Lung (tissue), 12 donors: ENCODE results near the gene KIF2C. TPM values are rescaled to one million over a fixed set of nuclear protein-coding genes. Genes with fewer than 3 reads are reported as not detected.
"Not testable (repeated sequence)": the region's sequence is repeated elsewhere in the genome, so short reads cannot be mapped to it uniquely, and the experiment has no call there.

Experiments
- ATAC-seq: fragments of 200-7000 bp; cut with Tn5 transposase; one replicate; pipeline ENCODE4 v1.9.1; 2020; ENCODE audit warnings: moderate number of reproducible peaks; ENCODE audit not compliant: insufficient read depth, low FRiP score
- DNase-seq, 3 donors: peaks; one replicate each; pipeline ENCODE4 v3.0.0-alpha.2; 2013 to 2017
- H3K27ac ChIP-seq, 2 donors: one replicate each; pipeline ENCODE4 v1.5.1; 2013; ENCODE audit warnings: mild to moderate bottlenecking in 2 of 2, moderate library complexity in 2 of 2, control low read depth in 1 of 2, inconsistent platforms in 1 of 2, low read depth in 1 of 2, low read length in 1 of 2
- H3K27me3 ChIP-seq, 3 donors: one replicate each; pipeline ENCODE4 v1.5.1; 2013; ENCODE audit warnings: low read length in 2 of 3; ENCODE audit not compliant: control insufficient read depth in 3 of 3, insufficient read depth in 3 of 3
- H3K36me3 ChIP-seq, 4 donors: one replicate each; pipeline ENCODE4 v1.5.1; 2013; ENCODE audit warnings: low read length in 4 of 4, mild to moderate bottlenecking in 1 of 4, moderate library complexity in 1 of 4; ENCODE audit not compliant: control insufficient read depth in 4 of 4, insufficient read depth in 4 of 4
- H3K4me1 ChIP-seq, 5 donors: one replicate each; pipeline ENCODE4 v1.5.1; 2013; ENCODE audit warnings: low read length in 5 of 5, mild to moderate bottlenecking in 2 of 5, moderate library complexity in 1 of 5; ENCODE audit not compliant: control insufficient read depth in 5 of 5, insufficient read depth in 5 of 5
- H3K4me3 ChIP-seq: one replicate; pipeline ENCODE4 v1.5.1; 2013; ENCODE audit warnings: mild to moderate bottlenecking, control low read depth, moderate library complexity
- H3K9ac ChIP-seq, 2 donors: one replicate each; pipeline ENCODE4 v1.5.1; 2013; ENCODE audit warnings: low read length in 2 of 2, control low read depth in 1 of 2; ENCODE audit not compliant: insufficient read depth in 1 of 2
- H3K9me3 ChIP-seq, 4 donors: one replicate each; pipeline ENCODE4 v1.5.1; 2013; ENCODE audit warnings: low read length in 3 of 4, mild to moderate bottlenecking in 1 of 4, moderate library complexity in 1 of 4; ENCODE audit not compliant: control insufficient read depth in 4 of 4, insufficient read depth in 3 of 4
- WGBS, 2 donors: extraction: QIAGEN DNeasy Blood & Tissue Kit; methylation state at CpG; one replicate each; pipeline ENCODE4 v1.1.7; 2013; 5-methylcytosine and 5-hydroxymethylcytosine counted together
- polyA plus RNA-seq, 2 donors: library from polyadenylated mRNA; stranded (reverse); fragments of 200-250 nt; gene quantifications; one replicate each; pipeline ENCODE4 v1.2.1, GENCODE V29; 2013
- total RNA-seq, 2 donors: library from RNA; depleted of rRNA in 1 of 2; stranded (reverse); fragments of >200 nt in 1 of 2; gene quantifications; one replicate each; pipeline ENCODE4 v1.2.1, GENCODE V29; 2014 to 2021
- TF ChIP-seq, protein P1 (sequence below): IDR thresholded peaks from 2 replicates; pipeline ENCODE4 v1.5.1; 2012; ENCODE audit warnings: mild to moderate bottlenecking; ENCODE audit errors: control extremely low read depth, extremely low read depth
- donor health status: control.
- donor health status: control.
- donor health status: Bipolar disorder and iron deficiency.
- donor health status: healthy.
- donor health status: DM: yes; HTN: yes; CAD: no.

The KIF2C gene
- total and polyA plus RNA-seq, 4 donors = 1.5 to 3.5 (median 2.1) TPM

DNA sequence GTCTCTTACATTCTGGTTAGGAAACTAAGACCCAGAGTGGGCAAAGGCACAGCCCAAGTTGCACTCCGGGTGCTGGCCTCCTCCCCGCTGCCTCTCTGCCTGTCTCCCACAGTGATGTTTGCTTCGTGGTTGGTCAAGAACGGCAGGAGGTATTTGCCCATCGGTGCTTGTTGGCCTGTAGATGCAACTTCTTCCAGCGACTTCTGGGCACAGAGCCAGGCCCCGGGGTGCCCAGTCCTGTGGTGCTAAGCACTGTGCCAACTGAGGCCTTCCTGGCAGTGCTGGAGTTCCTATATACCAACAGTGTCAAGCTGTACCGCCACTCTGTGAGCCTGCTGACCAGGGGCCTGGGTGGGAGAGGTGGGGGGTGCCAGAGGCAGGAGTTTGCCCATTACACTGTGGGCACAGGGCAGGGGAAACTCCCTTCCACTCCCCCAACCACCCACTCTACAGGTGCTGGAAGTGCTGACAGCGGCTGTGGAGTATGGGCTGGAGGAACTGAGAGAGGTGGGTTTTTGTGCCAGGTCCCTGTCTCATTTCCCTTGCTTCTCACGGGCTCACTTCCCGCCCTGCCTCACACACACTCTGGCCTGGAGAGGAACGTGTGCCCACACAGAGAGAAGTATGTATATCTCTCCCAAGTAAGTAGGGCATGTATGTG lies 70.6 kb downstream of the KIF2C start:
- peak overlapping the region in 1 of 2 donors; percentile 81 for H3K9ac ChIP-seq

DNA sequence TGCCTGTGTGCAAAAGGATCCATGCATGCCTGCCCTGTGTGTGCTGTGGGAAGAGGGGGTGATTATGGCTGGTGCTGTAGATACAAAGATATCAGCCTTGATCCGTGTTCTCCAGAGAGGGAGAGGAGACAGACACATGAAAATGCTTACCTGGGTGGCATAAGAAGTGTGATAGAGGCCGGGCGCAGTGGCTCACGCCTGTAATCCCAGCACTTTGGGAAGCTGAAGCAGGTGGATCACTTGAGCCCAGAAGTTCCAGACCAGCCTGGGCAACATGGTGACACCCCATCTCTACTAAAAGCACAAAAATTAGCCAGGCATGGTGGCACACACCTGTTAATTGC lies 71.1 kb downstream of the KIF2C start:
- Histone ChIP-seq H3K27ac (peak overlapping the region in 1 of 2 donors; percentile 100), H3K9ac (peak overlapping the region in 1 of 2 donors; percentile 52), H3K36me3 (peaks cover 0 to 10% (median 0%) of the 10 kb centered on the region in 4 donors), H3K4me1 (peaks cover 13 to 58% (median 50%) of the 10 kb centered on the region in 5 donors)
- H3K4me3 ChIP-seq, DNase-seq, H3K27me3 ChIP-seq, ATAC-seq, H3K9me3 ChIP-seq: not testable (repeated sequence)
- WGBS, 2 donors = 86 to 89% methylated on average over 4 of the region's 4 CpGs

More for the DNA sequence above, 70.6 kb downstream of the KIF2C start:
- TF ChIP-seq, protein P1, sequence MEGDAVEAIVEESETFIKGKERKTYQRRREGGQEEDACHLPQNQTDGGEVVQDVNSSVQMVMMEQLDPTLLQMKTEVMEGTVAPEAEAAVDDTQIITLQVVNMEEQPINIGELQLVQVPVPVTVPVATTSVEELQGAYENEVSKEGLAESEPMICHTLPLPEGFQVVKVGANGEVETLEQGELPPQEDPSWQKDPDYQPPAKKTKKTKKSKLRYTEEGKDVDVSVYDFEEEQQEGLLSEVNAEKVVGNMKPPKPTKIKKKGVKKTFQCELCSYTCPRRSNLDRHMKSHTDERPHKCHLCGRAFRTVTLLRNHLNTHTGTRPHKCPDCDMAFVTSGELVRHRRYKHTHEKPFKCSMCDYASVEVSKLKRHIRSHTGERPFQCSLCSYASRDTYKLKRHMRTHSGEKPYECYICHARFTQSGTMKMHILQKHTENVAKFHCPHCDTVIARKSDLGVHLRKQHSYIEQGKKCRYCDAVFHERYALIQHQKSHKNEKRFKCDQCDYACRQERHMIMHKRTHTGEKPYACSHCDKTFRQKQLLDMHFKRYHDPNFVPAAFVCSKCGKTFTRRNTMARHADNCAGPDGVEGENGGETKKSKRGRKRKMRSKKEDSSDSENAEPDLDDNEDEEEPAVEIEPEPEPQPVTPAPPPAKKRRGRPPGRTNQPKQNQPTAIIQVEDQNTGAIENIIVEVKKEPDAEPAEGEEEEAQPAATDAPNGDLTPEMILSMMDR = no peak
- Histone ChIP-seq H3K36me3 (peaks cover 0 to 15% (median 1%) of the 10 kb centered on the region in 4 donors), H3K4me3 (no peak overlapping the region), H3K27me3 (no peaks in the 10 kb centered on the region), H3K4me1 (peaks cover 13 to 60% (median 50%) of the 10 kb centered on the region in 5 donors), H3K9me3 (no peaks in the 10 kb centered on the region), H3K27ac (peak overlapping the region; percentile 60 to 100)
- no peak for DNase-seq
- no peak for ATAC-seq
- 22 to 23% methylated on average over 12 of the region's 12 CpGs for WGBS, 2 donors

GRCh38 chr1:44811234-44811633 lies 71.6 kb downstream of the KIF2C start:
- Histone ChIP-seq H3K9me3 (no peaks in the 10 kb centered on the region), H3K4me3 (no peak overlapping the region), H3K9ac (no peak overlapping the region), H3K27me3 (no peaks in the 10 kb centered on the region), H3K4me1 (peaks cover 11 to 54% (median 50%) of the 10 kb centered on the region in 5 donors), H3K36me3 (peaks cover 0 to 5% (median 0%) of the 10 kb centered on the region in 4 donors), H3K27ac (peak overlapping the region; percentile 5 to 26)
- TF ChIP-seq, protein P1 = no peak
- DNase-seq (no peak), ATAC-seq (no peak)
- WGBS, 2 donors = 82 to 90% methylated on average over 8 of the region's 8 CpGs

DNA sequence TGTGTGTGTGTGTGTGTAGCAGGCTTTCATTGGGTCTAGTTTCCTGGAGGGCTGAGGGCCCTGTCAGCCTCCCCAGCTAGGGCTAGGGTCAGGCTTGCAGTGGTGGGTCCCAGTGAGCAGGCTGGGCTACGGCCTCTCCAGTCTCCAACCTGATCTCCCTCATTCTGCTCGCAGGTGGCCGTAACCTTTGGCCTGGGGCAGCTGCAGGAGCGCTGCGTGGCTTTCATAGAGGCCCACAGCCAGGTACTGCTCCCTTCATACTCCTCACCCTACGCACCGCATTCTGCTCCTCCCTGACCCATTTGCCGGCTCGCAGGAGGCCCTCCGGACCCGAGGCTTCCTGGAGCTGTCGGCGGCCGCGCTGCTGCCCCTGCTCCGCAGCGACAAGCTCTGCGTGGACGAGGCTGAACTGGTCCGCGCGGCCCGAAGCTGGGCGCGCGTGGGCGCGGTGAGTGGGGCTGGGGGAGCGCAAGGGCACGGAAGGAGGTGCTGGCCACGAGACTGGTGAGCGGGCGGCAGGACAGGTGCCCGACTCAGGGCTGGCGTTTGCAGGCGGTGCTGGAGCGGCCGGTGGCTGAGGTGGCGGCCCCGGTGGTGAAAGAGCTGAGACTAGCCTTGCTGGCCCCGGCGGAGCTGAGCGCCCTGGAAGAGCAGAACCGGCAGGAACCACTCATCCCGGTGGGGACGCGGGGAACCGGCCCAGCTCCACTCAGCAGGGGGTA lies 73.3 kb downstream of the KIF2C start:
- H3K9me3 ChIP-seq = no peaks in the 10 kb centered on the region
- DNase-seq = no peak
- H3K27ac ChIP-seq = peak overlapping the region; percentile 87 to 96
- no peaks in the 10 kb centered on the region for H3K36me3 ChIP-seq
- peaks cover 6 to 41% (median 36%) of the 10 kb centered on the region in 5 donors for H3K4me1 ChIP-seq
- no peak overlapping the region for H3K9ac ChIP-seq
- peak overlapping the region; percentile 40 for H3K4me3 ChIP-seq
- ATAC-seq = no peak
- no peaks in the 10 kb centered on the region for H3K27me3 ChIP-seq
- TF ChIP-seq, protein P1 = no peak
- WGBS, 2 donors = 67 to 73% methylated on average over 48 of the region's 48 CpGs

DNA sequence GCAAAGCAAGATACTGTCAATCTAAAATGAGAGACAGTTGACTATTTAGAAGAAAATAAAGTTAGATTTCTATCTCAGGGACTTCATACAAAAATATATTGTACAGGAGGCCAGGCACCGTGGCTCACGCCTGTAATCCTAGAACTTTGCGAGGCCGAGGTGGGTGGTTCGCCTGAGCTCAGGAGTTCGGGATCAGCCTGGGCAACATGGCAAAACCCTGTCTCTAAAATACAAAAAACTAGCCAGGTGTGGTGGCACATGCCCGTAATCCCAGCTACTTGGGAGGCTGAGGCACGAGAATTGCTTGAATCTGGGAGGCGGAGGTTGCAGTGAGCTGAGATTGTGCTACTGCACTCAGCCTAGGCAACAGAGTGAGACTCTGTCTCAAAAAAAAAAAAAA lies 76.3 kb downstream of the KIF2C start:
- not testable (repeated sequence) for DNase-seq

More for the DNA sequence above, 76.3 kb downstream of the KIF2C start:
- not testable (repeated sequence) for H3K9ac ChIP-seq, H3K36me3 ChIP-seq, H3K27me3 ChIP-seq, H3K4me3 ChIP-seq, H3K27ac ChIP-seq, ATAC-seq, H3K9me3 ChIP-seq
- H3K4me1 ChIP-seq = peaks cover 0 to 33% (median 12%) of the 10 kb centered on the region in 5 donors
- 94 to 98% methylated on average over 9 of the region's 9 CpGs for WGBS, 2 donors
